ENCODE data around the gene ZNF430. TPM values are rescaled to one million over a fixed set of nuclear protein-coding genes. Genes with fewer than 3 reads are reported as not detected.

Gene ZNF430
- total and polyA plus RNA-seq, 8 donors: 11.1 to 14.6 (median 13.0) TPM

DNA sequence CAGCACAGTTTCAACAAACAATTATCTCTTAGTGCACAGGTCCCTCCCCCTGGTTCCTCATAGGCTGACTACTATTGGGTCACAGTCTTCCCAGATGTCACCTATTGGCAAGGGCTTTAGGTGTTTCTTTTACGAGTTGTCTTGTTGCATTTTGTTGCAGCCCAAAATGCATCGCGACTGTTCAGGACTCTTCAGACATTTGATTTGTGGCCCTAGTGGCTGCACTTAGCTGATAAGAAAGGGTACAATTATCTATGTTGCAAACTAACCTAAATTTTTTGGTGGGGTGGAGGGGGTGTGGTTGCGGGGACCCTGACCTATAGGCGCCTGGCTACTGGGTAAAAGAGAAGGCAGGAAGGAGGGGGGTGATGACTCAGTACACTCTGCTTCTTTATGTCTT is 32.4 kb downstream of the ZNF430 start:
- H3K27me3 ChIP-seq: no peaks in the 10 kb centered on the region
- H3K4me3 ChIP-seq: no peak overlapping the region
- DNase-seq: no peak
- no peaks in the 10 kb centered on the region for H3K4me1 ChIP-seq
- no peak for ATAC-seq
- intact Hi-C loops (cut with DNase I): no loop called here
- H3K9me3 ChIP-seq: peaks cover 0 to 86% of the 10 kb centered on the region in 2 donors
- H3K27ac ChIP-seq: no peak overlapping the region
- TF ChIP-seq, protein P1, sequence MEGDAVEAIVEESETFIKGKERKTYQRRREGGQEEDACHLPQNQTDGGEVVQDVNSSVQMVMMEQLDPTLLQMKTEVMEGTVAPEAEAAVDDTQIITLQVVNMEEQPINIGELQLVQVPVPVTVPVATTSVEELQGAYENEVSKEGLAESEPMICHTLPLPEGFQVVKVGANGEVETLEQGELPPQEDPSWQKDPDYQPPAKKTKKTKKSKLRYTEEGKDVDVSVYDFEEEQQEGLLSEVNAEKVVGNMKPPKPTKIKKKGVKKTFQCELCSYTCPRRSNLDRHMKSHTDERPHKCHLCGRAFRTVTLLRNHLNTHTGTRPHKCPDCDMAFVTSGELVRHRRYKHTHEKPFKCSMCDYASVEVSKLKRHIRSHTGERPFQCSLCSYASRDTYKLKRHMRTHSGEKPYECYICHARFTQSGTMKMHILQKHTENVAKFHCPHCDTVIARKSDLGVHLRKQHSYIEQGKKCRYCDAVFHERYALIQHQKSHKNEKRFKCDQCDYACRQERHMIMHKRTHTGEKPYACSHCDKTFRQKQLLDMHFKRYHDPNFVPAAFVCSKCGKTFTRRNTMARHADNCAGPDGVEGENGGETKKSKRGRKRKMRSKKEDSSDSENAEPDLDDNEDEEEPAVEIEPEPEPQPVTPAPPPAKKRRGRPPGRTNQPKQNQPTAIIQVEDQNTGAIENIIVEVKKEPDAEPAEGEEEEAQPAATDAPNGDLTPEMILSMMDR (IDR thresholded peaks at IDR 0.05): no peak
- peaks cover 0 to 94% of the 10 kb centered on the region in 2 donors for H3K36me3 ChIP-seq

DNA sequence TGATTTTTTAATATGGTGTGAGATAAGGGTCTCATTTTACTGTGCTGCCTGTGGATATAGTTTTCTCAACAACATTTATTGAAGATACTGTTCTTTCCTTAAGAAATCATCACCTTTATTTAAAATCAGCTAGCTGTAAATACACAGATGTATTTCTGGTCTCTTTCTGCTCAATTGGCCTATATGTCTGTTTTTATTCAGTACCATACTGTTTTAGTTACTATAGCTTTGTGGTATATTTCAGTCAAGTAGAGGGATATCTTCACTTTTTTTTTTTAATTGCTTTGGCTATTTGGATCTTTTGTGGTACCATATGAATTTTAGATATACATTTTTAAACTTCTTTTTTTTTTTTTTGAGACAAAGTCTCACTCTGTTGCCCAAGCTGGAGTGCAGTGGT is 44.9 kb downstream of the ZNF430 start:
- ATAC-seq (no peak), DNase-seq (no peak)
- intact Hi-C loops (cut with DNase I): no loop called here
- Histone ChIP-seq H3K4me1 (no peaks in the 10 kb centered on the region), H3K4me3 (no peak overlapping the region), H3K27me3 (no peaks in the 10 kb centered on the region), H3K36me3 (peaks cover 0 to 61% of the 10 kb centered on the region in 2 donors), H3K9me3 (peaks cover 0 to 57% of the 10 kb centered on the region in 2 donors), H3K27ac (no peak overlapping the region)
- TF ChIP-seq, protein P1 (IDR thresholded peaks at IDR 0.05): no peak

DNA sequence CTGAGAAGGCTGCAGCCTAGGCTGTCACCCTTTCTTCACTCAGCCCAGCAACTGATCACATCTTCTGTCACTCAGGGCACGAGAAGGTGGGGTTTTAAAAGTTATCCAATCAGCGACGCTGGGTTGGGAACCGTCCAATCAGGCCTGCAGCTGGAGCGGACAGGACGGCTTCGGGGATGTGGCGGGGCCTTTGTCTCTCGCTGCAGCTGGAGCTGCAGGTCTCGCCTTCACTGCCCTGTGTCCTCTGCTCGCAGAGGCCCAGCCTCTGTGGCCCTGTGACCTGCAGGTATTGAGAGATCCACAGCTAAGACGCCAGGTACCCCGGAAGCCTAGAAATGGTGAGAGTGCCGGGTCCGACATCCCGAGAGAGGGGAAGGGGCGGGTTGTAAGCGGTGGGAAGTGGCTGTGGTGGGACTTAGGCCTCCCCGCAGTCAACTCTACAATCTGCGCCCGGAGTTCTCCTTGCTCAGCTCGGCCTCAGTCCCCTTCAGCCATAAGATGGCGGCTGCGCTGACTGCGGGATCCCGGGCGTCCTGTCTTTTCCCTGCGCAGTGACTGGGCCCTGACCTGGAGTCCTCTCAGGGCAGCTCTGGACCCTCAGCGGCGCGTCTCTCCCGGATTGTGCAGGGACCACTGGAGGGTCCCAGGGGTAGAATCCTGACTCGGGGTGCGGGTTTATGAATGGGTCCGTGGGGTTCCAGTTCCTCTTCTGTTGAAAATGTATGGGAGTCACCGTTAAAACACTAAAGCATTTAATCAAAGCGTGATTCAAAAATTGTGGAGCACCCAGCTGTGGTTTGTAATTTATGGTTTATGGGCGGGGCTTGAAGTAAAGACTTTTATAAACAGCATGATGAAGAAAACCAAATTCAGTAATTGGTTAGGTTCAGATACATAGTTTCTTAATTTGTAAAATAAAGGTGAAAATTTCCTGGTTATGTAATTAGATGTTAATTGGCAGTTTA is 61.8 kb downstream of the ZNF430 start, which contains the start of gene ZNF714:
Gene ZNF714, plus strand, starts transcription at position 193 of the 965 bp plus-strand sequence. CDS start 16,066 bp downstream, outside the sequence.
- TF ChIP-seq, protein P1 (IDR thresholded peaks at IDR 0.05): no peak
- Histone ChIP-seq H3K9me3 (peaks cover 0 to 2% of the 10 kb centered on the region in 2 donors), H3K36me3 (no peaks in the 10 kb centered on the region), H3K27me3 (no peaks in the 10 kb centered on the region), H3K4me1 (peaks cover 0 to 10% of the 10 kb centered on the region in 2 donors), H3K4me3 (peak within 1 kb of the TSS; percentile 56 to 58), H3K27ac (peak within 1 kb of the TSS; percentile 74 to 78)
- peak; percentile 86 to 96 (median 92) for DNase-seq
- peak; percentile 99 for ATAC-seq
- intact Hi-C loops (cut with DNase I): no loop called here

DNA sequence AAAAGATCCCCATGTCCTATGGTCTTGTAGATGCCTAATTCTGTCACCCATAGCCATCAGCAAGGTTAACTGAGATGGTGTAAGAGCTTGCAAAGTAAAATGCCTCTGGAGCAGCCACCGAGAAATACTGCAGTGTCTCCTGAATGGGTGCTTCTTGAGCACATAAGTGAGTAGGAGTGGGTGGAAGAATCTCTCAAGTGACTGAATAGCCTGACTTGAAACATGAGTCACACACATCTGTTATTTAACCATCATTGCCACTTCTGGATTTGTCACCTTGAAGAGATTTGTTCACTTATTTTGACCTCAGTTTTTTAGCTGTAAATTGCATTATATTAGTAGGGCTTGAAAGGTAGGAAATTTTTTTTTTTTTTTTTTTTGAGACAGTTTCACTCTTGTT is 63.9 kb downstream of the ZNF430 start:
- Histone ChIP-seq H3K4me3 (no peak overlapping the region), H3K36me3 (no peaks in the 10 kb centered on the region), H3K4me1 (peaks cover 0 to 10% of the 10 kb centered on the region in 2 donors), H3K27ac (no peak overlapping the region), H3K27me3 (no peaks in the 10 kb centered on the region), H3K9me3 (peaks cover 0 to 2% of the 10 kb centered on the region in 2 donors)
- ATAC-seq: peak; percentile 58
- intact Hi-C loops (cut with DNase I): no loop called here
- TF ChIP-seq, protein P1 (IDR thresholded peaks at IDR 0.05): no peak
- DNase-seq: no peak

DNA sequence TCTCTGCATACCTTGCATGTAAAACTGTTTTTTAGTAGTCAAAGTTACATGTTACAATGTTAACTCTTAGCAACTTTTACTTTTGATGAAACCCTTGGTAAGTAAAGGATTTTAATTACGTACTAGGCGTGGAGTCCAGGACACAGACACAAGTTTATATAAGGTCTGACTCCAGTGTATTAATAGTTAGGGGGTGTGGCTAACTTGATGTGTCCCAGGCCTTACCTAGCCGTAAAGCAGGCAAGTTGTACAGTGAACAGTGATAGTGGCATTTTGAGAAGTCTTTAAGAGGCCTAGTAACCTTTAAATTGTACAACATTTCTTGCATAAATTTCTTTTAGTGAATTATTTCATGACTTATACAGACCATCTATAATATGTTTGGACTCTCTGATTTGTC is 67.4 kb downstream of the ZNF430 start:
- TF ChIP-seq, protein P1 (IDR thresholded peaks at IDR 0.05): no peak
- ATAC-seq (no peak), DNase-seq (no peak)
- Histone ChIP-seq H3K4me3 (no peak overlapping the region), H3K9me3 (no peaks in the 10 kb centered on the region), H3K4me1 (peaks cover 0 to 5% of the 10 kb centered on the region in 2 donors), H3K27me3 (no peaks in the 10 kb centered on the region), H3K36me3 (no peaks in the 10 kb centered on the region), H3K27ac (no peak overlapping the region)
- intact Hi-C loops (cut with DNase I): no loop called here
